ENCODE results near the gene SPATA1.

GRCh38 chr1:84538599-84538998 lies 32.4 kb downstream of the SPATA1 start:
- no peak for TF ChIP-seq CTCF (IDR thresholded peaks at IDR 0.05)
- no peak for TF ChIP-seq POLR2A (IDR thresholded peaks at IDR 0.05)

Measured in lower leg skin (tissue), 3 donors.